ENCODE results near the gene ACAT2.
"Not testable (repeated sequence)": the region's sequence is repeated elsewhere in the genome, so short reads cannot be mapped to it uniquely, and the experiment has no call there.

GRCh38 chr6:159816775-159817174 is 54.9 kb downstream of the ACAT2 start:
- not testable (repeated sequence) for TF ChIP-seq CTCF, POLR2A (IDR thresholded peaks at IDR 0.05)
